ENCODE results near the gene TMEM229B.
"Not testable (repeated sequence)": the region's sequence is repeated elsewhere in the genome, so short reads cannot be mapped to it uniquely, and the experiment has no call there.

TMEM229B gene

DNA sequence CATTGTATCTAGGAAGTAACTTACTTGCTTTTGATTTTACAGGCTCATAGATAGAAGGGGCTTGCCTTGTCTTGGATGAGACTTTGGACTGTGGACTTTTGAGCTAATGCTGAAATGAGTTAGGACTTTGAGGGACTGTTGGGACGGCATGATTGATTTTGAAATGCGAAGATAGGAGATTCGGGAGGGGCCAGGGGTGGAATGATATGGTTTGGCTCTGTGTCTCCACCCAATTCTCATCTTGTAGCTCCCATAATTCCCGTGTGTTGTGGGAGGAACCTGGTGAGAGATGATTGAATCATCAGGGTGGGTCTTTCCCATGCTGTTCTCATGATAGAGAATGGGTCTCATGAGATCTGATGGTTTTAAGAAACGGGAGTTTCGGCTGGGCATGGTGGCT is 36.9 kb downstream of the TMEM229B start:
- DNase-seq = not testable (repeated sequence)

DNA sequence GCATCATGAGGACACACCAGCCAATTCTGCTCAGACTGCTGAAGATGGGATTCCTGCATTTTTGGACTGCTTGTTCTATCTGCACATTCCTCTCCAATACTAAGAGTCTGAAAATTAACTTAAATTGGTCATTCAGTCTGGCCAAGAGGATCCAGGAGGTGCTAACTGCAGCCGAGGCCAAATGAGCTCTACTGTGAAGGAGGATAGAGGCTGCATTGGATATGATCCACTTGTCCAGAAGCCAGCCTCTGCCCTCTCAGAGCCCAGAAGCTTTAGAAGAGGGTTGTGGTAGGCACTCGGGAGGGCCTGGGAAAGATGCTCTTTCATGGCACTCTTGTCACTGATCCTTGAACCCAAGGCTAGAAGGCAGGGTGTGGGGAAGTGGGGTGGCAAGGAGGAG is 39.4 kb downstream of the TMEM229B start:
- DNase-seq = no peak

DNA sequence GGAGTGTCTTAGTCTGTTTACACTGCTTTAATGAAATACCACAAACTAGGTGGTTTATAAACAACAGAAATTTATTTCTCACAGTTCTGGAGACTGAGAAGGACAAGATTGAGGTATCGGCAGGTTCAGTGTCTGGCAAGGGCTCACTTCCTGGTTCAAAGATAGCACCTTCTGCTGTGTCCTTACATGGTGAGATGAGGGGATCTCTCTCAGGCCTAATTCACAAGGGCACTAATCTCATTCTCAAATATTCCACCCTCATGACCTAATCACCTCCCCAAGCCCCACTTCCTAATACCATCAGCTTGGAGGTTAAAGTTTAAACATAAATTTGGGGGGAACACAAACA is 41.5 kb downstream of the TMEM229B start:
- DNase-seq = no peak

DNA sequence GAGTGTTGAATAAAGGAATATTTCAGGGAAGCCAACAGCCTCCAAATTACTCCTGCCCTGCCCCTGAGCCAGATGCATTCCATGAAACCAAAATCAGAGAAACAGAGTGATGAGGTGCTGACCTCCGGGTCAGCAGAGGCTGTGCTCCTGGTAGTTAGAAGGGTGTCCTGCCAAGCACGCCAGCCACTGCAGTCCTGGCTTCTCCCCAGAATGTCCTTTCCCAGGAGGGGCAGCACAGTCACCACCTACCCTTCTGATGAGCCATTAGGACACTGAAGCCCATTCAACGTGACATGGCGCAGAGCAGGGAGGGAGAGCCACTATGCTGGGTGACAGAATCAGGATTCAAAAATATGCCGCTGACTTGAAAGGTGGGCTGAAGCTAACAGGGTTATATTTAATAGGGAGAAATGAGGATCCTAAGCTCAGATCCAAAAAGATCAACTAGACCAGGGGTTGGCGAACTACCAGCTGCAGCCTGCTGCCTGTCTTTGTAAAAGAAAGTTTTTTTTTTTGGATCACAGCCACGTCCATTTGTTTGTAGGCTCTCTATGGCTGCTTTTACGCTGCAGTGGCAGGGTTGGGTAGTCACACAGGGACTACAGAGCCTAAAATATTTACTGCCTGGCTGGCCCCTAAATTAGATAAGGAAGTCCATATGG is 42.0 kb downstream of the TMEM229B start:
- DNase-seq = no peak

DNA sequence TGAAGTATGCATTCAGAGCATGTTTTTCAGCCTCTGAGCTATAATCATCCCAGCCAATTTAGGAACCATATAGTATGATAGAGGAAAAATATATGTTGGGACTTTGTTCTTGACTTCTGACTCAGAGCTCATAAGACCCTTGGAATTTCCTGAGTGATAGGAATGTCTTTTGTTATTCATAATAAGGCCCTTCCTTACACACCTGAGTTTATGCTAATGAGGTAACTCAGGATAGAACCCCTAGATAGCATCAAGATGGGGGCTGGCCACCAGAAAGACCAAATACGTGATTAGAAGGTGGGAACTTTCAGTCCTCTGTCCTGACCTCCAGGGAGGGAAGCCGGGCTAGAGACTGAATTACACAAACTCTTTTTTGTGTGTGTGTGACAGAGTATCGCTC is 44.1 kb downstream of the TMEM229B start:
- no peak for DNase-seq

DNA sequence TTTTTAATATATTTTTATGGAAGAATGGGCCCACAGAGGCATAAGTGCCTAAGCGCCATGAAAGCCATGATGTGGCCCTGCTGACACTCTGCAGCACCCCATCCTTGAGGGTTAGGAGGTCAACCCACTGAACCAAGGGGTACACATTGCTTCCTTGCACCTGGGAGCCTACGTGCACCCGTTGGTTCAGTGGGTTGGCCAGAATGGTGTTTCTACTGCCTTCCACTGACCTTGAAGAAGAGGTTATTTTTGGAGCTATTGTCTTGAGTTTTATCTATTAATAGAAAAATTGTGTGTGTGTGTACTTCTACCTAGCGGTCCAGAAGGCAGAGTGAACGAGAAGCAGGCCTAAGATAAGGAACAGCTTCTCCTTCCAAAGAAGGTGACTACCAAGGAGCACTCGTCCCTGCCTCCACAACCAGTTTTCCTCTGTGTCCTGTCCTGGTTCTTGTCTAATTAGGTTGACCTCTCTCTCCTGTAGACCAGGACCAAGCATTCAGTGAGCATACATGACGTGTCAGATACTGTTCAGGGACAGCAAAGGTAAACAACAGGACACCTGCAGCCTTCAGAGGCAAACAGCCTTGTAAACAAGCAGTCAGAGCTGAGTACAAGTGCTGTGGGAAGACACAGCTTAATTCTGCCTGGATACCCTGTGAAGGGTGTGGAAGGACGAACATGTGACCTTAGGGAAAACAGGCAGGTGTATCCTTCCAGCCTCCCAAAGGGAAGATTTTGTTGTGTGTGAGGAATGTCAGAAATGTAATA is 46.2 kb downstream of the TMEM229B start:
- DNase-seq = no peak

DNA sequence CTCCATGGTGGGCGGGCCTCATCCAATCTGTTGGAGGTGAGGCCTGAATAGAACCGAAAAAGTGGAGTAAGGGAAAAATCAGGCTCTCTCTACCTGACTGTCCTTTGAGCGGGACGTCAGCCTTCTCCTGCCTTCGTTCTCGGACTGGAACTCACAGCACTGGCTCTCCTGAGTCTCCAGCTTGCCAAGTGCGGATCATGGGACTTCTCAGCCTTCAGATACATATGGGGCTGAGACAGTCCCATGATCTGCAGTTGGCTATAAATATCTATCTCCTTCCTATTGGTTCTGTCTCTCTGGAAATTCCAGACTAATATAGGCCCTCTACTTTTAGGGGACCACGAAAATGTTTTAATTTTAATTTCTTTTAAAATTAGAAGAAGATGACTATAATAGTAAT is 46.8 kb downstream of the TMEM229B start:
- DNase-seq = no peak

DNA sequence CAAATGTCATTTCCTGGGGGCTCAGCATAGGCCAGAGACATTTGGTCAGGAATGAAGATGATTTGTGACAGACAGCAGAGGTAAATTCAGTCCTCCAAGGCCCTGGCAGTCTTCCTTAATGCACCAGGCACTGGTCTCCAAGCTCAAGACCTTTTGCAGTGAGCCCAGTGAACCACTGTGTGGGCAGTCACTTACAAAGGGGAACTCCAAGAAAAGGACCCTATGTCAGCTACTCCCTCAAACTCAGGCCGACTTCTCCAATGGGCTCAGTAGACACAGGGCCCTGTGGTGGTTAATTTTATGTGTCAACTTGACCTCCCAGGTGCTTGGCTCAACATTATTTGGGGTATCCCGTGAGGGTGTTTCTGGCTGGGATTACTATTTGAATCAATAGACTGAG is 47.3 kb downstream of the TMEM229B start:
- DNase-seq = no peak

DNA sequence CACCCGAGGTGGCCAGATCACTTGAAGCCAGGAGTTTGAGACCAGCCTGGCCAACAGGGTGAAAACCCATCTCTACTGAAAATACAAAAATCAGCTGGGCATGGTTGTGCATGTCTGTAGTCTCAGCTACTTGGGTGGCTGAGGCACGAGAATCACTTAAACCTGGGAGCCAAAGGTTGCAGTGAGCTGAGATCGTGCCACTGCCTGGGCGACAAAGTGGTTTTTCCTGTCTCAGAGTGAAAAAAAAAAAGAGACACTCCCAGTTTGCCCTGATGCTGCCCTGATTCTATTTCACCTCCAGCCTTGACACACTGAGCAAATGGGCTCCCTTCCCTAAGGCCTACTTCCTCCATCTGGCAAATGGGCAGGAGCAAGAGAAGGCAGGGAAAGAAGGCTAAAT is 48.0 kb downstream of the TMEM229B start:
- no peak for DNase-seq

DNA sequence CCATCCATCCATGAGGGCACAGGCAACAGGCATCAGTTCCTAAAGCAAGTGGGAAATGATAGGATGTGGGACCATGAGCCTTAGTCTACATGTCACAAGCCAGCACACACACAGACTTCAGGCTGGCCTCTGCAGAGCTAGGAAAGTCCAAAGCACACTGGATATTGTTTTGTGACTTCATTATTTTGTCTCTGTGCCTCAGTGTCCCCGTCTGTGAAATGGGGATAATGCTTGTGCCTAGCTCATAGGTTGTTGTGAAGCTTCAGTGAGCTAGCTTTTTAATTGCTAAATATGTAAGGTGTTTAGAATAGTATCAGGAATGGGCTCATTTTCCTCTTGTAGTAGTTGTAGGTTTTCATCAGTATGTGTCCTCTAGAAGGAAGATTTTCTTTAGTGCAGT is 49.6 kb downstream of the TMEM229B start:
- no peak for DNase-seq

DNA sequence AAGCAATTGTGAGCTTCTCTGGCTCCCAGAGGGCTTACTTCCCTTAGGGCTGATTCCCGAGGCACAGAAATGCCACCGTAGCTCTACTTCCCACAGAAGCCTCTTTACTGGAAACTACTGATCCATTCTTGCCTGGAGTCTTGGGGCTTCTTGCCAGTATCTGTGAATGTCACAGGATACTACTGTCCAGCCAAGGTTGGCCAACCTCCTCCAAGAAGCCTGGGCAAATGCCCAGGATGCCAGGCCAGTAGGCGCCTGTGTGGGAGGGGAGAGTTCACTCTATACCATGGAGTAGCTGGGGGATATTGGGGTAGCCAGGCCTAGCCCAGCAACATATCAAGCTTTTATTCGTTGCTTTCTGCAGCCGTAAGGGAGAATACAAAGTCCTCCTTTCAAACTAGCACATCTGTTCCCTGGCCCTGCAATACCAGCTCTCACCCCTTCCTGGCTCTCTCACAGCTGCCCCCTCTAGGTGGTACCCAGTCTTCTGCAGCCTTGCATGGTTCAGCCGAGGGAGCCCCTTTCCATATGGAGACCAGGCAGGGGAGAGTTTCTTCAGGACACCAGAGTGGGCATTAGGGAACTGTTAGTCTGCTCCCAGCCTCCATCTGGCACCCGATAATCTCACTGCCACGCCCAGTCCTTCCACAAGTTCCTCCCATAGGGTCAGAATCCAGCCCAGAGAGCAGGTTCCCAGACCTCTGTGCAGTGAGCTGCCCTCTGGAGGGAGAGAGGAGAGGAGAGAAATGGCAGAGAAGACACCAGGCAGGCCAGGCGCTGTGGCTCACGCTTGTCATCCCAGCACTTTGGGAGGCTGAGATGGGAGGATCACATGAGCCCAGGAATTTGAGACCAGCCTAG is 52.3 kb downstream of the TMEM229B start:
- no peak for DNase-seq

DNA sequence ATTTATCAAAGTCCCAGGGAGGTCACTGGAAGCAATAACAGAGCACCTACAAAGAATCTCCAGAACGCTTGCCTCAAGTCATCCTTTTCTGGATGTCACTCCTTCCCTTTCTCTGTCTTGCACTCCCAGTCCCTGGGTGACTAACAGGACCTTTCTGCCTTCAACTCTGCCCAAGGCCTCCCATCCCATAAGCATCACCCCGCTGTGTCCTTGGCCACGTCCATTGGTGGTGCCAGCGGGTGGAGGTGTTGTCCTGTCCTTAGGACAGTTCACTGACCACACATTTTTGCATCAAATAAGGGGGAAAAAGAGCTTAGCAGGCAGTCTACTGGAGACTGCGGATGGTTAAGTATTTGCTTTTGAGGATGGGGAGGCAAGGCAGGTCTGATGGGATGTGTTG is 52.9 kb downstream of the TMEM229B start:
- no peak for DNase-seq

DNA sequence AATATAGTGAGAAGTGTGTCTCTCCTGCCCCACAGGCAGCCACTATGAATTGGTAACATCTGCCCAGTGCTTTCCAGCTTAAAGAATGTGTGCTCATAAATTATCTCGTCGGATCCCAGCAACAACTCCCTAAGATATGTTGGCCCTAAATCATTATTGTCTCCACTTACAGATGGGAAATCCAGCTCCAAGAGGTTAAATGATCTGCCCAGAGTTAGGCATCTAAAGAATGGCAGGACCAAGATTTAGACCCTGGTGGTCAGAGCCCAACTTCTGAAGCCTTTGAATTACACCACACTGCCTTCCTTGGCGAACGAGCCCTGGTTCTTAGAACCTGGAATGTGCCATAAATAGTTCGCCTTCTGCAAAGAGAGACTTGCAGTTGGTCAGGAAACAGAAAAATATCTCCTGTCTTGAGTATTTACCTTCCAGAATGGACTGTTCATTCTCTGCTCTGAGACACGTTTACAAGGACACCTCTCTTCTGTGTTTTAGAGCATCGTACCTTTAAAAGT is 56.4 kb downstream of the TMEM229B start:
- no peak for DNase-seq

DNA sequence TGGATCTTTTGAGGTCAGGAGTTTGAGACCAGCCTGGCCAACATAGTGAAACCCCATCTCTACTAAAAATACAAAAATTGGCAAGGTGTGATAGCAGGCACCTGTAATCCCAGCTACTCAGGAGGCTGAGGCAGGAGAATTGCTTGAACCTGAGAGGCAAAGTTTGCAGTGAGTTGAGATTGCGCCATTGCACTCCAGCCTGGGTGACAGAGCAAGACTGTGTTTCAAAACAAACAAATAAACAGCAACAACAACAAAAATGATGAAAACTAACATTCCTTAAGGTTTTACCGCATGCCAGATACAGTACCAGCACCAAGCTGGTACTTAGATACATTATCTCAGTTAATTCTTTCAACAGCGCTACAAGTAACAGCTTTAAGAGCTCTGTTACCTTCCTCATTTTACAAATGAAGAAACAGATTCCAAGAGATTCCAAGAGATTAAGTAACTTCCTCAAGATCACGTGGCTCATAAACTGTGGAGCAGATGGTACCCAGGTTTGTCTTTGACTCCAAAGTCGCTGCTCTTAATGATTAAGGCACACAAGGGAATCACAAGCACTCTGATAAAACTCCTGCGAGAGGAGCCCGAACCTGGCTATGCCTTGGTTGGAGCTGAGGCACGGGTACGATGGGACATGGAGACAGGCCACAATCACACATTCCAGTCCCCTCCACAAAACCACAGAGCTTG is 58.9 kb downstream of the TMEM229B start:
- no peak for DNase-seq

DNA sequence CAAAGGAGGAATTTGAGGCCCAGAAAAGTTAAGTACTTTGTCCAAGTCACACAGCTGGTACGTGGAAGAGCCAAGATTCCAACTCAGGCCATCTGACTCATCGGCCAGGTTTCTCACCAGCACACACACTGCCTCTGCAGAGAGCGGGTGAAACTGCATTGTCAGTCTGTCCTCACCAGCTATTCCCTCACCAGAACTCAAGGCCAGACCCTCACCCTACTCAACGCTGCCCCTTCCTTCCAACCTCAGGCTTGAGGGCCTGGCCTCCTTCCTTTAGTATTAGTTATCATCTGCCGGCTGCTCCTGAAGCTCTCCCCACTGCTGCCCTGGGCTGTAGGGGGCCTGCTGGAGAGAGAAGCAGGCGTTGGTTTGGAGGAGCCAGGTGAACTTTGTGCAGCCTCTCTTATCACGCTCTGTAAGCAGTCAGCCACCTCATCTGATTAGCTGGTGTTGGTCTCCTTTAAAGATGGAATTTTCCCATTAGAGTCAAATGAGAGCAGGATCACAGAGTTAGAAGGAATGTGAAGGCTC is 60.0 kb downstream of the TMEM229B start:
- no peak for DNase-seq

DNA sequence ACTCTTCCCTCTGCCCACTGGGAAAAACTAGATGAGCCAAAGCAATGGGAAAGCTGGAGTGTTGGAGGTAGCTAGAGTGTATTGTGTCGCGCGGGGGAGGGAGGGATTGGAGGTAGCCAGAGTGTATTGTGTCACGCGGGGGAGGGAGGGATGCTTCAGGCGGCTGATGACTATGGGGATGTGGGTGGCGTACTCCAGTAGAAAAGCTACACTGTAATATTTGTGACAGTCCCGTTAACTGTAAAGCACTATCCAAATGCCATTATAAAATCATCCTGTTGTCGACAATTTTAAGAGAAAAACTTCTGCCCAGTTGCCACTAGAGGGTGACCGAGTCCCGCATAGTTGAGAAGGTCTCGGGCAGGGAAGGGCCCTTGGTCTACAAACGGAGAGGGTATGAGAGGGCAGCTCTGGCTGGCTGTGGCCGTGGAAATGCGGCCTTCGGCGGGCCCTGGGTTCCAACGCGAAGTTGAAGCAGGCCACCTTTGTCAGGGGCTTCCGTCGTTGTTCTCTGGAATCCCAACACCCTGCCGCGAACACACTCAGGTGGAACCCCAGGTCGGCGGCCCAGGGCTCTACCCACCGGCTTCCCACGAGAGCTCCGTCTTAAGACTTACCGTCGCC is 61.4 kb downstream of the TMEM229B start:
- peak; percentile 65 to 75 for DNase-seq

DNA sequence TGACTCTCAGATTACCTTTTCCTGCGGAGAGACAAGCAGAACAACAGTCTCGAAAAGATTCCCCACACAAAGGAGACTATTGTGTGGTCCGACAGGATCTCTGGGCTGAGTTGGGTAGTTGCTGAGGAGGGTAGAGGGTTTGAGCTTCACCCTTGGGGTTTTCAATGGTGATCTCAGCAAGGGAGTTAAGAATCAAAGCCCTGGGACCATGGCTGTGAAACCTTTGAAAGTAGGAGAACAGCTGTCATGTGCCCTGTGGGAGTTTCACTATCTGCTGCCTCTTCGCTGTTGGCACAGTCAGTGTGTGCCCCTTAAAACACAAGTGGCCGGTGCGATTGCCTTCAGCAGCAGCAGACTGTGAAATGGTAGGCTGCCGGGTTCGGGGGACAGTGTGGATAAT is 62.4 kb downstream of the TMEM229B start:
- DNase-seq = no peak

DNA sequence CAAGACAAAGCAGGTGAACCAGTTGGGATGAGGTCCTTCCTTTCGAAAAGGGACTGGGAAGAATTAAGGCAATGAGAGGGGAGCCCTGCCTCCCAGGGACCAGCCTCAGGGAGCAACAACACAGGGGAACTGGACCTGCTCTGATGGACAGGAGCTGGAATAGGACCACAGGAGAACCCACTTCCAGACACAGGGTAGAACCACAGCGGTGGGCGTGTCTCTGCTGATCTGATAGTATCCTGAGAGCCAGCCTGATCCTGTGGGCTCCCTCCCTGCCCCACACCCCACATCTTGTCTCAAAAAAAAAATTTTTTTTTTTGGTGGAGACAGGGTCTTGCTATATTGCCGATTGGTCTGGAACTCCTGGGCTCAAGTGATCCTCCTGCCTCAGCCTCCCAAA is 62.9 kb downstream of the TMEM229B start:
- DNase-seq = no peak

DNA sequence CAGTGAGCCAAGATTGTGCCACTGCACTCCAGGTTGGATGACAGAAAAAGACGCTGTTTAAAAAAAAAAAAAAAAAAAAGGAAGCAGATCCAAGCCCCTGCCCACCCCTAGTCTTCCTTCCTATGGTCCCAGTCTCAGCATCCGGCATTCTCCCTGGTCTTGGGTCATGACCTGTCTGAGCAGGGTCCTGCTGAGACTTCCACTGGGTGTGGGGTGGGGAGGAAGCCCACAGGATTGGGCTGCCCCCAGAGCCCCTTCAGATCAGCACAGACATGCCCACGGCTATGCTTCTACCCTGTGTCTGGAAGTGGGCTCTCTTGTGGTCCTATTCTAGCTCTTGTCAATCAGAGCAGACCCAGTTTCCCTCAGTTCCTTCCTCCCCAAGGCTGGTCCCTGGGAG is 64.0 kb downstream of the TMEM229B start:
- no peak for DNase-seq

DNA sequence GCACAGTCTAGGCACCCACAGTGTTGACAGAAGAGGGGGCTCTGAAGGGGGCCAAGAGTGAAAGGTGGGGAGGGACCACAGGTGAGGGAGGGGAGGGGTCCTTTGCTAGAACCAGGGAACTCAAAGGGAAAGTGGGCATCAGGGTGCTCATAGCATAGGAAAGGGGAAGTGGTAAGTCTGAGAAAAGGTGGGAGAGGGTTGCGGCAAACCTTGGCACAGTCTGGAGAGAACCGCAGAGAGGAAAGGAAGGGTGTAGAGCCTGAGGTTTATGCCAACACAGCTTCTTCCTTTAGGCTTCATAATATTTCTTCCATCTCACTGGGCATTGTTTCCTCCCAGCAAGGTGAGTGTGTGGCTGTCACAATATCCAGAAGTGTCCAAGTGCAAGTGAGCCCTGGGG is 65.1 kb downstream of the TMEM229B start:
- DNase-seq = peak; percentile 71 to 76

DNA sequence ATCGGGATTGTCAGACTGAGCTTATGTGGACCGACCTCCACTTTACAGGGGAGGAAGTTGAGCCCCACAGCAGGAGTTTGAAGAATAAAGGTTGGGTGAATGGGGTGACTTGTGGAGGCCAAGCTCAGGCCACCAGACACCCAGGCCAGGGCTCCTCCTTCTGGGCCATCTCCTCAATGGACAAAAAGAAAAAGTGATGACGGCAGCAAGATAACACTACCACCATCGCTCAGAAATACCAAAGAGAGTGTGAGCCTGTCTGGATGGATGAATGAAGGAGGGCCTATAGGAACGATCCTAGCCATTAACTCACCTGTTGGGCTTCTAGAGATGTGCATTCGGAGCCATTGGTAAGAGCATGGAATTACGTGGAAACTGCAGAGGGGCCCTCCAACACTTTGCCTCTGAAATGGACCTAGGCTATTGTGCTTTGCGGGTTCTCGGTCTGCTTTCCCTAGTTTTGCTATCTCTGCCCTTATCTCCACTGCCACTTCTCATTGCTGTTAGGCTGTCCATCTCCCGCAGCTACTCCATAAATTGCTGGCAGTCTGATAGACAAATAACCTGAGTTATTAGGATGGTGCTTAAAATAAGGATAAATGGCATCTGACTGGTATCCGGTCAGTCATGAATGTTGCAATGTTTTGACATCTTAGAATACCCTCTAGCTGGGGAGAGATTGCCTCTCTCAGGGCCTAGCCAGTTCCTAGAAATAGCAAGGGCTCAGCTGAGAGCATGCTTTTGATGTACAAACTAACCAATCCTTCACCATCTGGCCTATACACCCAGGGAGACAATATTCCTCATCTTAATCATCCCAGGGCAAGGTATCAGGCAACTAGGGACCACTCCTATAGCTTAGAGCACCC is 66.9 kb downstream of the TMEM229B start:
- DNase-seq = no peak

All from AML-193 (cell line).